Sigmoid colon (tissue), 7 donors: ENCODE data around the gene MCC. TPM values are rescaled to one million over a fixed set of nuclear protein-coding genes. Genes with fewer than 3 reads are reported as not detected.

Experiments
- DNase-seq: peaks from one replicate; pipeline ENCODE4 v3.0.0-alpha.2; 2019
- H3K27ac ChIP-seq, 4 donors: fragments of 200-600 bp; sonication (generic); one replicate each; pipeline ENCODE4 v1.5.1; 2016 to 2019; ENCODE audit warnings: mild to moderate bottlenecking in 1 of 4
- H3K27me3 ChIP-seq, 3 donors: fragments of 200-600 bp; sonication (generic); one replicate each; pipeline ENCODE4 v1.5.1; 2019; ENCODE audit warnings: mild to moderate bottlenecking in 1 of 3
- H3K36me3 ChIP-seq, 4 donors: fragments of 200-600 bp; sonication (generic); one replicate each; pipeline ENCODE4 v1.5.1; 2016 to 2019
- H3K4me1 ChIP-seq, 4 donors: fragments of 200-600 bp; sonication (generic); one replicate each; pipeline ENCODE4 v1.5.1; 2017 to 2019
- H3K4me3 ChIP-seq, 4 donors: fragments of 200-600 bp; sonication (generic); one replicate each; pipeline ENCODE4 v1.5.1; 2017 to 2019; ENCODE audit warnings: mild to moderate bottlenecking in 2 of 4, moderate library complexity in 1 of 4
- H3K9me3 ChIP-seq, 4 donors: fragments of 200-600 bp in 3 of 4; sonication (generic) in 3 of 4; one replicate each; pipeline versions ENCODE4 v1.5.1 to v1.6.1; 2013 to 2019
- CTCF ChIP-seq, 4 experiments: fragments of 450-650 bp in 3 of 4; fragments of 200-600 bp in 1 of 4; IDR thresholded peaks; one replicate each; pipeline ENCODE4 v1.5.1; 2016 to 2019; ENCODE audit warnings: antibody characterized with exemption in 4 of 4, mild to moderate bottlenecking in 3 of 4, moderate library complexity in 2 of 4
- EP300 ChIP-seq, 4 donors: sonication (generic); formaldehyde crosslinking; IDR thresholded peaks; one replicate each; pipeline ENCODE4 v1.6.1; 2017; ENCODE audit warnings: antibody characterized with exemption in 4 of 4
- POLR2A ChIP-seq, 2 donors: fragments of 450-650 bp; IDR thresholded peaks; one replicate each; pipeline ENCODE4 v1.6.1; 2016; ENCODE audit warnings: antibody characterized with exemption in 2 of 2, mild to moderate bottlenecking in 2 of 2, moderate library complexity in 2 of 2
- POLR2AphosphoS5 ChIP-seq, 4 donors: sonication (generic); formaldehyde crosslinking; IDR thresholded peaks; one replicate each; pipeline ENCODE4 v1.6.1; 2017; ENCODE audit warnings: antibody characterized with exemption in 4 of 4
- WGBS, 2 donors: extraction: QIAGEN DNeasy Blood & Tissue Kit; methylation state at CpG; one replicate each; pipeline ENCODE4 v1.1.7; 2013; 5-methylcytosine and 5-hydroxymethylcytosine counted together
- intact Hi-C: fragments of 100-400 bp; cut with DNase I; formaldehyde crosslinking; loops from one replicate; pipeline ENCODE4 v1.15.1; 2023
- polyA plus RNA-seq, 3 donors: library from polyadenylated mRNA; stranded (reverse); fragments of 200-250 nt; gene quantifications; one replicate each; pipeline ENCODE4 v1.2.3, GENCODE V29; 2013
- total RNA-seq, 4 donors: library from RNA; depleted of rRNA; stranded (reverse); fragments of >200 nt; gene quantifications; one replicate each; pipeline ENCODE4 v1.1.0, GENCODE V29; 2016
- donor health status: healthy with polysubstance abuse.
- donor health status: Bipolar disorder and iron deficiency.
- donor health status: healthy.

The MCC gene
- total and polyA plus RNA-seq, 7 donors = 0.69 to 14.0 (median 9.1) TPM

- Histone ChIP-seq H3K27me3 (no peaks in the 10 kb centered on the region), H3K4me3 (peak overlapping the region; percentile 51 to 82 (median 72)), H3K4me1 (peaks cover 0 to 23% (median 8%) of the 10 kb centered on the region in 4 donors), H3K9me3 (no peaks in the 10 kb centered on the region), H3K27ac (peak overlapping the region; percentile 83 to 91 (median 88)), H3K36me3 (no peaks in the 10 kb centered on the region)
- intact Hi-C loops = loop anchor here (5.0 to 10.0 kb wide), 4 partner anchors 36 to 221 kb away; partner anchors contain the start of genes MCC and YTHDC2
- DNase-seq = no peak
- TF ChIP-seq CTCF (IDR thresholded peaks at IDR 0.05) (no peak), POLR2A (IDR thresholded peaks at IDR 0.05) (no peak), EP300 (IDR thresholded peaks at IDR 0.05) (no peak), POLR2AphosphoS5 (IDR thresholded peaks at IDR 0.05) (no peak)
- 13 to 31% methylated on average over 23 of the region's 23 CpGs for WGBS, 2 donors
Measured at GRCh38 chr5:113293068-113293974, 194.9 kb downstream of the MCC start.

GRCh38 chr5:113292462-113292861 is 195.8 kb downstream of the MCC start:
- intact Hi-C loops = loop anchor here (5.0 to 10.0 kb wide), 4 partner anchors 35 to 222 kb away; partner anchors contain the start of genes MCC and YTHDC2
- Histone ChIP-seq H3K27me3 (no peaks in the 10 kb centered on the region), H3K9me3 (no peaks in the 10 kb centered on the region), H3K4me1 (peaks cover 0 to 23% (median 8%) of the 10 kb centered on the region in 4 donors), H3K4me3 (peak overlapping the region in 1 of 4 donors; percentile 81), H3K36me3 (no peaks in the 10 kb centered on the region), H3K27ac (no peak overlapping the region)
- DNase-seq = no peak
- TF ChIP-seq POLR2A (IDR thresholded peaks at IDR 0.05) = no peak
- TF ChIP-seq EP300 (IDR thresholded peaks at IDR 0.05) = no peak
- TF ChIP-seq POLR2AphosphoS5 (IDR thresholded peaks at IDR 0.05) = no peak
- no peak for TF ChIP-seq CTCF (IDR thresholded peaks at IDR 0.05)
- WGBS, 2 donors = 69 to 73% methylated on average over 3 of the region's 3 CpGs

GRCh38 chr5:113283558-113283957 is 204.7 kb downstream of the MCC start:
- 87% methylated on average over 3 of the region's 3 CpGs for WGBS, 2 donors
- Histone ChIP-seq H3K36me3 (no peaks in the 10 kb centered on the region), H3K4me3 (no peak overlapping the region), H3K9me3 (no peaks in the 10 kb centered on the region), H3K4me1 (peaks cover 0 to 18% (median 6%) of the 10 kb centered on the region in 4 donors), H3K27me3 (no peaks in the 10 kb centered on the region), H3K27ac (no peak overlapping the region)
- TF ChIP-seq POLR2AphosphoS5 (IDR thresholded peaks at IDR 0.05) = no peak
- no peak for TF ChIP-seq CTCF (IDR thresholded peaks at IDR 0.05)
- TF ChIP-seq EP300 (IDR thresholded peaks at IDR 0.05) = no peak
- TF ChIP-seq POLR2A (IDR thresholded peaks at IDR 0.05) = no peak
- DNase-seq = no peak
- intact Hi-C loops = no loop called here

GRCh38 chr5:113282472-113282871 is 205.8 kb downstream of the MCC start:
- Histone ChIP-seq H3K27ac (no peak overlapping the region), H3K36me3 (no peaks in the 10 kb centered on the region), H3K27me3 (no peaks in the 10 kb centered on the region), H3K4me3 (no peak overlapping the region), H3K9me3 (no peaks in the 10 kb centered on the region), H3K4me1 (peaks cover 0 to 18% (median 6%) of the 10 kb centered on the region in 4 donors)
- intact Hi-C loops = no loop called here
- 85% methylated on average over 2 of the region's 2 CpGs for WGBS, 2 donors
- TF ChIP-seq EP300 (IDR thresholded peaks at IDR 0.05) (no peak), CTCF (IDR thresholded peaks at IDR 0.05) (no peak), POLR2A (IDR thresholded peaks at IDR 0.05) (no peak), POLR2AphosphoS5 (IDR thresholded peaks at IDR 0.05) (no peak)
- DNase-seq = no peak
